HG03159 (cell line): ENCODE data around the gene C1GALT1.
"Not testable (repeated sequence)": the region's sequence is repeated elsewhere in the genome, so short reads cannot be mapped to it uniquely, and the experiment has no call there.

Experiments
- ATAC-seq: cut with Tn5 transposase; IDR thresholded peaks from one replicate; pipeline ENCODE4 v1.9.1; 2021; ENCODE audit warnings: mild to moderate bottlenecking, moderate library complexity; ENCODE audit not compliant: unreplicated experiment

The C1GALT1 gene

GRCh38 chr7:7166318-7166717 is 16.0 kb upstream of the C1GALT1 start:
- ATAC-seq, result no peak

- no peak for ATAC-seq
Observed at GRCh38 chr7:7169296-7169695, 13.0 kb upstream of the C1GALT1 start.

- no peak for ATAC-seq
Observed at GRCh38 chr7:7173956-7174632, 8.2 kb upstream of the C1GALT1 start.

GRCh38 chr7:7175075-7175695 is 7.2 kb upstream of the C1GALT1 start:
- no peak for ATAC-seq

- no peak for ATAC-seq
Observed at GRCh38 chr7:7176406-7177043, 5.8 kb upstream of the C1GALT1 start.

GRCh38 chr7:7177044-7177517 is 5.3 kb upstream of the C1GALT1 start:
- ATAC-seq, result no peak

- ATAC-seq, result no peak
Observed at GRCh38 chr7:7178081-7178480, 4.3 kb upstream of the C1GALT1 start.

- no peak for ATAC-seq
Observed at GRCh38 chr7:7178906-7179305, 3.4 kb upstream of the C1GALT1 start.

- ATAC-seq, result no peak
Observed at GRCh38 chr7:7180725-7181449, 1.5 kb upstream of the C1GALT1 start.

GRCh38 chr7:7181519-7182155 is 707 bp upstream of the C1GALT1 start:
- ATAC-seq, result peak; percentile 42

GRCh38 chr7:7183061-7183837 is 905 bp downstream of the C1GALT1 start:
- peak; percentile 22 for ATAC-seq

- ATAC-seq, result no peak
Observed at GRCh38 chr7:7183838-7184463, 1.6 kb downstream of the C1GALT1 start.

- ATAC-seq, result no peak
Observed at GRCh38 chr7:7185371-7185989, 3.1 kb downstream of the C1GALT1 start.

GRCh38 chr7:7188091-7188490 is 5.7 kb downstream of the C1GALT1 start:
- ATAC-seq, result no peak

GRCh38 chr7:7188742-7189141 is 6.4 kb downstream of the C1GALT1 start:
- no peak for ATAC-seq

GRCh38 chr7:7190142-7190541 is 7.8 kb downstream of the C1GALT1 start:
- ATAC-seq, result no peak

- no peak for ATAC-seq
Observed at GRCh38 chr7:7191137-7191536, 8.8 kb downstream of the C1GALT1 start.

GRCh38 chr7:7192798-7193788 is 10.7 kb downstream of the C1GALT1 start:
- ATAC-seq, result not testable (repeated sequence)
